Lower lobe of right lung (tissue), 2 donors: ENCODE results near the gene PPDPF. TPM values are rescaled to one million over a fixed set of nuclear protein-coding genes. Genes with fewer than 3 reads are reported as not detected.

Experiments used
- ATAC-seq, 2 donors: fragments of 200-7000 bp; cut with Tn5 transposase; one replicate each; pipeline ENCODE4 v1.9.1; 2020 to 2022; ENCODE audit warnings: mild to moderate bottlenecking in 2 of 2, moderate library complexity in 2 of 2
- DNase-seq: peaks from one replicate; pipeline ENCODE4 v3.0.0-alpha.2; 2020
- H3K27ac ChIP-seq: fragments of 200-600 bp; one replicate; pipeline ENCODE4 v1.8.0; 2022
- H3K27me3 ChIP-seq: fragments of 200-600 bp; one replicate; pipeline ENCODE4 v1.8.0; 2022; ENCODE audit warnings: low read depth
- H3K36me3 ChIP-seq: fragments of 200-600 bp; one replicate; pipeline ENCODE4 v1.8.0; 2022; ENCODE audit warnings: mild to moderate bottlenecking
- H3K4me1 ChIP-seq: fragments of 200-600 bp; one replicate; pipeline ENCODE4 v1.8.0; 2022
- H3K4me3 ChIP-seq: fragments of 200-600 bp; one replicate; pipeline ENCODE4 v1.8.0; 2022; ENCODE audit warnings: mild to moderate bottlenecking
- H3K9me3 ChIP-seq: fragments of 200-600 bp; one replicate; pipeline ENCODE4 v1.8.0; 2022
- intact Hi-C: fragments of 100-400 bp; cut with DNase I; formaldehyde crosslinking; loops from one replicate; pipeline ENCODE4 v1.11.0; 2022
- total RNA-seq: library from RNA; stranded (reverse); fragmentation: NEBNext Ultra II Directional; extraction: Animal tissue kit (Norgen Biotek cat#: 25700); gene quantifications from one replicate; pipeline ENCODE4 v1.2.1, GENCODE V29; 2021
- TF ChIP-seq, protein P1 (sequence below): fragments of 200-600 bp; IDR thresholded peaks from one replicate; pipeline ENCODE4 v1.8.0; 2022; ENCODE audit warnings: antibody characterized with exemption, mild to moderate bottlenecking
- donor health status: DM: no; HTN: yes; CAD: no; lungs with severe emphysema.

PPDPF gene
- total RNA-seq, 1 donor from 2014 or later = 305 TPM

DNA sequence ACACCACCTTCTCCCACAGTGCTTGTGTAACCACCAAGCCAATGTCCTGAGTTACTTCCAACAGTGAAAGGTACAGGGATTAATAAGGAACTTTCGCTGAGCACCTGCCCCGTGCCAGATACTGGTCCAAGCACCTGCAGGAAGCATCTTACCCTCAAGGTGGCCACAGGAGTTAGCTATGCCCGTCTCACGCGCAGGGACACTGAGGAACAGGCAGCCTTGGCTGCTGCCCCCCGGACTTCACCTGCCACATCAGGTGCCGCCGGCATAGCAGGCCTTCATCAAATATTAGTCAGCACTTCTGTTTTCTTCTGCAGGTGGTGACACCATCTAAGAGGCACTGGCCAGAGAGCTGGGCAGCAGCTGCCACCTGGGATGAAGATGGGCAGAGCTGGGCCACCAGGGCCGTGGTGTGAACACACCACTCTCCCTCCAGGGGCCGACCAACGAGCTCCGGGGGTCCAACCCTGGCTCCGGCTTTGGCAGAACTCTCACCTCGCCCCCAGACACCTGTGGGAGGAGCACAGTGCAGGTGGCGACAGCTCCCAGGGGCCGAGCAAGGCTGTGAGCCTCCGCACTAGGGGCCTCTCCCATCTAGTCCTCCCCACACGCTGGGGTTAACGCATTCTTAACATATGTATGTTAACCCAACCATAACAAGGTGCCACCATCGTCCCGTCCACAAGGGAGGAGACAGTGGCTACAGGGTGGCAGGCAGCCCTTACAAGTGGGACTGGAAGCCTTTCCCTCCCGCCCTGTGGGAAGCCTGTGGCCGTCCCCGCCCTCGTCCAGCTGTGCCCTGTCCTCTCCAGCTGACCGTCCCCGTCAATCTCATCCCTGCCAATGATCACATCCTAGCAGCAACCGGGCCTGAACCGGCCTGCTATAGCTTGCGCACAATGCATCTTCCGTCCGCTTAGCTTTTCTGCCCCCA, 2.9 kb upstream of the PPDPF start:
- ATAC-seq (no peak), DNase-seq (peak; percentile 41)
- Histone ChIP-seq H3K36me3 (peaks cover 7% of the 10 kb centered on the region), H3K27me3 (no peaks in the 10 kb centered on the region), H3K4me3 (no peak overlapping the region), H3K27ac (no peak overlapping the region), H3K4me1 (peaks cover 25% of the 10 kb centered on the region), H3K9me3 (no peaks in the 10 kb centered on the region)
- TF ChIP-seq, protein P1, sequence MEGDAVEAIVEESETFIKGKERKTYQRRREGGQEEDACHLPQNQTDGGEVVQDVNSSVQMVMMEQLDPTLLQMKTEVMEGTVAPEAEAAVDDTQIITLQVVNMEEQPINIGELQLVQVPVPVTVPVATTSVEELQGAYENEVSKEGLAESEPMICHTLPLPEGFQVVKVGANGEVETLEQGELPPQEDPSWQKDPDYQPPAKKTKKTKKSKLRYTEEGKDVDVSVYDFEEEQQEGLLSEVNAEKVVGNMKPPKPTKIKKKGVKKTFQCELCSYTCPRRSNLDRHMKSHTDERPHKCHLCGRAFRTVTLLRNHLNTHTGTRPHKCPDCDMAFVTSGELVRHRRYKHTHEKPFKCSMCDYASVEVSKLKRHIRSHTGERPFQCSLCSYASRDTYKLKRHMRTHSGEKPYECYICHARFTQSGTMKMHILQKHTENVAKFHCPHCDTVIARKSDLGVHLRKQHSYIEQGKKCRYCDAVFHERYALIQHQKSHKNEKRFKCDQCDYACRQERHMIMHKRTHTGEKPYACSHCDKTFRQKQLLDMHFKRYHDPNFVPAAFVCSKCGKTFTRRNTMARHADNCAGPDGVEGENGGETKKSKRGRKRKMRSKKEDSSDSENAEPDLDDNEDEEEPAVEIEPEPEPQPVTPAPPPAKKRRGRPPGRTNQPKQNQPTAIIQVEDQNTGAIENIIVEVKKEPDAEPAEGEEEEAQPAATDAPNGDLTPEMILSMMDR = no peak
- intact Hi-C loops = no loop called here

DNA sequence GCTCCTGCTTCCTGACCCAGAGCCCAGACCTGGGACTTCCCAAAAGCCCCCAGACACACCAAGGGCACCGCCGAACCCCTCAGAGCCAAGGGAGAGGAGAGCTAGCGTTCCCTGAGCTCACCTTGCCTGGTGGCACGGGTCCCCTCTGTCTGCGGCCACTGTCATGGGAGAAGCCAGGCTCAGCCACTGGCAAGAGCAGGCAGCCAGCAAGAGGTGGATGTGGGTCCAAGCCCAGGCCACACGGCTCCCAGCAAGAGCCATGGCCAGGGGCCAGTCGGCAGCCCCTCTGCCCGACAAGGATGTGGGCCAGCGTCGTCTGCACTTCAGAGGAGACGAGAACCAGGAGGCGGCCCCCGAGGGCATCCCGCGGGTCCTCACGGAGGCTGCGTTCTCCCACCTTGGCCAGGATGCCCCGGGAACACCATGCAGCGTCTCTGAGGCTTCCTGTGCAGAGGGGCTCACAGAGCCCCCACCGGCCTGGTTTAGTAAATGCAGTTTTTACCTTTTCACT, 2.2 kb upstream of the PPDPF start:
- Histone ChIP-seq H3K9me3 (no peaks in the 10 kb centered on the region), H3K4me1 (peaks cover 30% of the 10 kb centered on the region), H3K4me3 (no peak overlapping the region), H3K36me3 (peaks cover 14% of the 10 kb centered on the region), H3K27me3 (no peaks in the 10 kb centered on the region), H3K27ac (no peak overlapping the region)
- intact Hi-C loops = no loop called here
- DNase-seq = peak; percentile 41
- ATAC-seq = no peak
- TF ChIP-seq, protein P1 = no peak

DNA sequence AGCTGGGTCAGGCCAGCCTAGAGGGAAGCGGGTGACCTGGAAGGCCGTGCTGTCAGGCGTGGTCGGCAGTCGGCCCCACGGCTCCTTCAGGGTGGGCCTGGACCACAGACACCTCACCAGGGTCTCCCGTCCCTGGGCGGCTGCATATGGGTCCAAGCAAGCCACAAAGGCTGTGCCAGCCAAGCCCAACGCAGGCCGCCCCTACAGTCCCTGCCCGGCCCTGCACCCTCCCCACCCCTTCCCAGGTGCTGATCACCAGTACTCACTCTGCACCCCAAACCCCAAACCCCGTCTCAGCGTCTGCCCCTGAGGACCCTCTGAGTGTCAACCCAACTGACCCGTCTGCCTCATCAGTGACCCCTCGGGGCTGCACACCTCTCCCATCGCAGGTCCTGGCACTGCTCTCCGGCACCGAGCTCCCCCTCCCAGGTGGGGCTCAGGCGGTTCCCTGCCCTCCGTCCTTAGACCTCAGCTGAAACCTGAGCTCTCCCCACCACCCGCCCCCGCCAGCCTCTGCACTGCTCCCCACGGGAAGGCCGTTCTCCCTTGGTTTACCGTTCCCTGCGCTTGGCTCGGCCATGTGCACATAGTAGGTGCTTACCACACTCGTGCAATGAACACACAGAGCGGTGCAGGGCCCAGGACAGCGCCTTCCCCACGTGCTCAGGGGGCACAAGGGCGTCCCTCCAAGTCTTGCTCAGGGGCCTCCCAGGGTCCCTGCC, 1.5 kb upstream of the PPDPF start:
- Histone ChIP-seq H3K36me3 (peaks cover 19% of the 10 kb centered on the region), H3K9me3 (no peaks in the 10 kb centered on the region), H3K27ac (peak overlapping the region; percentile 96), H3K4me3 (peak overlapping the region; percentile 93), H3K27me3 (no peaks in the 10 kb centered on the region), H3K4me1 (peaks cover 30% of the 10 kb centered on the region)
- ATAC-seq (no peak), DNase-seq (peak; percentile 52)
- intact Hi-C loops = no loop called here
- TF ChIP-seq, protein P1 = no peak

DNA sequence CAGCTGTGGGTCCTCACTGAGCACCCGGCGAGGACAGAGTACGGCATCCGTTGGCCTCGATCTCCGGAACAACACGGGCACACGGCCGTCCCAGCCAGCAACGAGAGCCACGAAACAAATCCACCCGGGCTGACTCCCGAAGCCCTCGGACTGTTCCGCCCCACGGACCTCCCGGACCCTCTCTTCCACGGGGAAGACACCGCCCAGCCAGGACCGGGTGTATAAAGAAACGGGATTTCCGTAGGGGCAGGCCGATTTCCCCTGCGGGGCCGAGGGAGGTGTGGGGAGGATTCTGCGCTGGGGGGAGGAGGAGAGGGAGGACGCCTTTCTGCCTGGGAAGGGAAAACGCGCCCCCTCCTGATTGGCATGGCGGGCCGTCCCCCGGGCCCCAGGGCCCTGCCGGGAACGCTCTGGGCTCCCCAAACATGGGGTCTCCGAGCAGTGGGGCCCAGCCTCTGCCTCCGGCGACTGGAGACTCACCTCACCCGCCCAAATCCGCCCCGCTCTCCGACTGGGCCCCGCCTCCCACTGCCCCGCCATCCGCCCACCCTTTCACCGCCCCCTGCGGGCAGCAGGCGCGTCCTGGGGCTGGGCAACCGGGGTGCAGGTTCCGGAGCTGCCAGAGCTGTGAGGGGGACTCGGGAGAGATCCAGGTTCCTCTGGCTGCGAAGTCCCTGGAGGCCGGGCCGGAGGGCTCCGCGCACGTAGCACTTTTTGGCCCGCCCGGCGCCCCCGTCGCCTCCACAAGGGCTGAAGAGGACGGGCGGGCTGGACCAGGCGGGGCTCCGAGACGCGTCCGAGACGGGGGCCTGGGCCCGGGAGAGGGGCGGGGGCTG, 679 bp upstream of the PPDPF start:
- TF ChIP-seq, protein P1 = peak; percentile 30
- peak; percentile 71 to 74 for ATAC-seq

More for the DNA sequence above, 679 bp upstream of the PPDPF start:
- no peaks in the 10 kb centered on the region for H3K27me3 ChIP-seq
- peaks cover 30% of the 10 kb centered on the region for H3K4me1 ChIP-seq
- peak; percentile 73 for DNase-seq
- H3K27ac ChIP-seq = peak overlapping the region; percentile 96
- H3K4me3 ChIP-seq = peak overlapping the region; percentile 93
- H3K36me3 ChIP-seq = peaks cover 19% of the 10 kb centered on the region
- intact Hi-C loops = no loop called here
- H3K9me3 ChIP-seq = no peaks in the 10 kb centered on the region
